GM19328 (cell line): ENCODE data around the gene CNIH1.
"Not testable (repeated sequence)": the region's sequence is repeated elsewhere in the genome, so short reads cannot be mapped to it uniquely, and the experiment has no call there.

ENCODE experiments used
- ATAC-seq: cut with Tn5 transposase; IDR thresholded peaks from one replicate; pipeline ENCODE4 v1.9.1; 2021; ENCODE audit warnings: mild to moderate bottlenecking, moderate library complexity; ENCODE audit not compliant: unreplicated experiment

Gene CNIH1

DNA sequence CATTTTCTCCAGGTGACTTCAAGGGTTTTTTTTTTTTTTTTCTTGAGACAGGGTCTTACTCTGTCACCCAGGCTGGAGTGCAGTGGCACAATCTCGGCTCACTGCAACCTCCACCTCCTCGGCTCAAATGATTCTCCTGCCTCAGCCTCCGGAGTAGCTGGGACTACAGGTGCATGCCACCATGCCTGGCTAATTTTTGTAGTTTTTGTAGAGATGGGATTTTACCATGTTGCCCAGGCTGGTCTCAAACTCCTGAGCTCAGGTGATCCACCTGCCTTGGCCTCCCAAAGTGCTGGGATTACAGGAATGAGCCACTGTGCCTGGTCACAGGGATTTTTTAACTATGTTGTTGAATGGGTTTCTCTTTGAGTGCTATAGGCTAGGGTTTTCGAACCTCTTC, 3.2 kb downstream of the CNIH1 start:
- ATAC-seq: not testable (repeated sequence)

DNA sequence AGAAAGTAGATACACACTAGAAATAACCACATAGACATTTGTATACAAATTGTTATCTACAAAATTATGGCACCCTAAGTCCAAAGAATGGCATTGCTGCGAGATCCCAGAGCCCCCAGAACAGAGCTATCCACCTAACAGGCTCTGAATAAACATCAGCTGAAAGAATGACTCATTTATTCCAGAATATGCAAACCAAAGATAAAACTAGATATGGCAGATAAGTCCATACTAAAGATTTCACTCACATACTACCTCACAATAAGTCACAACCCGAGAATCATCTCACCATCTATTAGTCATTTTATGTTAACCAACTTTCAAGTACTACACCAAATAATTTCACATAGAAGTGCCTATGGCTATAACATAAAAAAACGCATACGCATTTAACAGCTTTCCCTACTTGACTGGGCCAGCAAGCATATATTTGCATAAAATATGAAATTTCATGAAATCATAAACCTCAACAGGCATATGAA, 5.6 kb downstream of the CNIH1 start:
- ATAC-seq: no peak

DNA sequence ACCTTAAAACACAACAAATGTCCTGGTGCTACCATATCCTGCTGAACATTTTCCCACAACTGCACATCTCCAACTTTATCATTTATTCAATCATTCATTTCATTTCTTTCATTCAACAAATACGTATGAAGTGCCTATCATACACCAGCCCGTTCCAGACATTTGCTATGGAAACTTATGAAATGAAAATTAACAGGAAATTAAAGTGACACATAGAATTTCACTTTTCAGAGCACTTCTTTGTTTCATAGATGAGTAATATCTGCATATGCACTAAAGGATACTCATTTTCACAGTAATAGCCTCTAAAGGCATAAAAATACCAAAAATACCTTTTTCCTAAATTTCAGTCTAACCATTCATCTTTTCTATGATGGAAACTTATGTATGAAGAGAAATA, 12.6 kb downstream of the CNIH1 start:
- no peak for ATAC-seq

DNA sequence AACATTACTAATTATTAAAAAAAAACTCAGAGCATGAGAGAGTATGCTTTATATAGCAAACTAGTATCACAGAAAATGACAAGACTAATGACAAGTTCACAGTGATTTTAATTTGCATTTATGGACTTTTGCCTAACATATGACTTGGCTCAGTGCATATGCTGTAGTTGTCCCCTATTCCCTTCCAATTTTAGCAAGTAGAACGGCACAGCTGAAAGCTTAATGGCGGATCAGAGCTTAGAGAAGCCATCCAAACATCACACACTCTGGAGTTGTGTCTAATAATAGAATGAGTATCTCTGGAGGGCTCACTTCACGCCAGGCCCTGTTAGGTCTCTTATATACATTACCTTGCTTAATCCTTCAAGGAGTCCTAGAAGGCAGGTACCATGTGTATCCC, 13.3 kb downstream of the CNIH1 start:
- no peak for ATAC-seq

DNA sequence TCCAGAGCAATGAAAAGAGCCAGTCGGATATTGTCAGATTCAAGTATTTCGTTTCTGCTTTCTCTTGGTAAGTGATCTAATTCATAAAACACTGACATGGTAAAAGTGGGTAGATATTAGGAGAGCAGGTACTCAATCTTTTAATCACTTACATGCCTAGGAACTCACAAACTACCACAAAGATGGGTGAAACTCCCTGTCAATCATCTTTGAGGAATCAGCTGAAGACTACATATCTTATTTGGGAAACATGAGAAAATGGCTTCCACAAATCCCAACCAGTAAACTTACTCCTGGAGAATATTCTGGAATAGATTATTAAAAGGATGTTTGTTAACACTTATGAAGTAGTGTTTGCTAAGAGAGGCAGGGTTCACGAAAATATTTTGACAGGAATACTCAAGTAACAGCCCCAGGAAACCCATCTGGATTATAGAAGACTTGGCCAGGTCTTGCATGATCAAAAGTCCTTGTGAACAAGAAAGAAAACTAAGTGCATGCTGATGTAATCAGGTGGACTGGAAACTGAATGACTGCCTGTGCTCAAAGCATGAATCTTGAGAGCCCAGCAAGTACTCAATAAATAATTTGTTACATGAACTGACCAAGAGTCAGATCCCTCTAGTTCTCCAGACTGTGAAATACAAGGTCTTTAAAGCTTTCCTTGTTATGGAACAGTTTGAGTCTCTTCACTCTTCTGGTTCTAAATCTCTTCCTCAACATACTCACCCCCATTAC, 15.5 kb downstream of the CNIH1 start:
- ATAC-seq: no peak

DNA sequence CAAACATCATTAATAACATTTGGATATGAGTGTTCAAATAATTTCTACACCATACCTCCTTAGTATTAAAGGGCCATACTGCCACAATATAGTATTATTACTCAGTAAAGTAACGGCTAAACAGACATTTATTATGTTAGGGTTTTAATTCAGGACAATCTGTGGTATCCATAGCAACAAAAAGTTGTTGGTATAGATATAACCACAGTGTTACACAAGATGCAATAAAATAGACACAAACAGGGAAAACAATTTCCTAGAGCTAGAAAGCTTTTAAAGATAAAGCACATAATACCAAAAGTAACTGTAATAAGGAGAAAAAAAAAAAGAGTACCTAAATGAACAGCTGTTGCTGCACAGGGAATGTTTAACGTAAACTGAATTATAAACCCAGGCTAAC, 16.1 kb downstream of the CNIH1 start:
- ATAC-seq: no peak

DNA sequence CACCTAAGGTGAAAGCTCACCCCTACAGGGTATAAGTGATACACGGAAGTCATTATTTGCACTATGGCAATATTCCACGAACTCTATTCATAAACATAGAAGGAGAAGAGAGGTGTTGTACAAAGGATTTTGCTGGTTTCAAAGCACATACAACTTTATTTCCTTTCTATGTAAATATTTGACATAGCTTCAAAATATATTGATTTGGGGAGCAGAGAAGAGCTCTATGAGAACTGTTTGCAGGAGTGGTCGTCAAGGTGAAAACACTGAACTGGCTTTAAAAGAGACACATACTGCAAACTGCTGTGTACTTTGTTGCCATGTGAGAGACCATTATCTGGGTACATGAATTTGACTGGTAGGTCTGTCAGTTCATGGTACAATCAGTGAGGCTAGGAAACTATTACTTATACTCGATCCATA, 16.7 kb downstream of the CNIH1 start:
- ATAC-seq: no peak

DNA sequence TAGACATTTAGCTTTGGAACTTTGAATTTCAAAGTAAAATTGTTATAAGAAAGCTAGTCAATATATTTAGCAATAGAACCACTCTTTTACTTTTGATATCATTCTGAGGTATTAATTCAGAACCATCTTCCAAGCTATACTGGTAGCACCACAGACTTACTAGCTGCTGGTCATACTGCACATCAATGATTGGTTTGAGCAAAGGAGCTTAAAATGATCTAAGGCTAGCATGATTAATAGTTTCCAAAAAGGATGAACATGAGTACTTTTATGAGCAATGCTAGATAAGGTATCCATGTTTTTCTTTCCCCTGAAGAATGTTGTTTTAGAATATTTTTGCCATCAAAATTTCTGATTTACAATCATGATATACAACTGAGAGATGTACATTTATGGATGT, 17.2 kb downstream of the CNIH1 start:
- no peak for ATAC-seq

DNA sequence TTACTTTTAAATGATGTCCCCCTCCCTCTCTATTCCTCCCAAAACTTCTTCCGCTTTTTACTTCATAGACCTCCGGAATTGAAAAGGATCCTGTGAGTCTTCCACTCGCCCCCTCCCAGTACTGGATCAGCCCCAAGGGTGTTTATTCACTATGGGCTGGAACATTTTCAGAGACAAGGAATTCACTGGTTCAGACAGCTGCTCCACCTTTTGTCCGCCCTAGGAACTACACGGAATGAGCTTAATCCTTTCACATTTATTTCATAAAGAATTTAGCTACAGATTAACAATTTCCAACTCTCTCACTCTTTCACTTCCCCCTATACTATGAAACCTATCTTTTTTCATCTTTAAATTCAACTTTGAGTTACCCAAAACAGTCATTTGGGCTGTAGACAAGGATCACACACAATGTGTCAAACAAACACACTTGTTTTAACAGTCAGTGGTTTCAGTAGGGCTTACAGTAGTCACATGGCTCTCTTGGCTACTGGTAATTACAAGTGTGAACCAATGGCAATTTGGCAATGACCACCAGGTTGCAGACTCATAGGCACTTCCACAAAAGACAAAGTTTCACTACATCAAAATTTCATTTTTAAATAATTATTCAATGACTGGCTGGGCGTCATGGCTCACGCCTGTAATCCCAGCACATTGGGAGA, 20.6 kb downstream of the CNIH1 start:
- no peak for ATAC-seq

DNA sequence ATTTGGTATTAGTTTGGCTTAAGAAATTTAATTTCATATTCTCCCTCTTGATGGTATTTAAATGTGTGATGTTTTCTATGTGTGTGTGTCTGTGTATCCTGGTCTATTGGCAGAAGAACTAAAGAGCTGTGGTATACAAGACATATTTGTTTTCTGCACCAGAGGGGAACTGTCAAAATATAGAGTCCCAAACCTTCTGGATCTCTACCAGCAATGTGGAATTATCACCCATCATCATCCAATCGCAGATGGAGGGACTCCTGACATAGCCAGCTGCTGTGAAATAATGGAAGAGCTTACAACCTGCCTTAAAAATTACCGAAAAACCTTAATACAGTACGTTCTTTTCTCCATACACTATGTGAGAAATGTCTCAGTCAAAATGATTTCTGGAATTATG, 29.8 kb downstream of the CNIH1 start:
- no peak for ATAC-seq

DNA sequence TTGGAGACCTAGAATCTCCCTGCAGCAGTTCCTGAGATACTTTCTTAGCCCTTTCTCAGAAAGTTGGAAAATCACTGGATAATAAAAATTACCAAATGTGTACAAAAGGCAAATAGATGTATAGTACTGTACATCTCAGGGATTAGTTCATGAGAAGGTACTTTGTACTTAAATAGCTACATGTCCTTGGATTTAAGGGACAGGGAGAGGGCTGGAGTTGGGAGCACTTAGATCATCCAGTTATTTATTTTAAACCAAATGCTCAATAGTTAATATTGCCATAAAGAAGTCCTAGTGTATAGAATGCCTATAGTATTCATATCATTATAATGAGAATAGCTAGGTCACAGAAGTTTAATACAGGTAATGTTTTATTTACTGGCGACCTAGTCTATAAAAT, 31.0 kb downstream of the CNIH1 start:
- no peak for ATAC-seq

DNA sequence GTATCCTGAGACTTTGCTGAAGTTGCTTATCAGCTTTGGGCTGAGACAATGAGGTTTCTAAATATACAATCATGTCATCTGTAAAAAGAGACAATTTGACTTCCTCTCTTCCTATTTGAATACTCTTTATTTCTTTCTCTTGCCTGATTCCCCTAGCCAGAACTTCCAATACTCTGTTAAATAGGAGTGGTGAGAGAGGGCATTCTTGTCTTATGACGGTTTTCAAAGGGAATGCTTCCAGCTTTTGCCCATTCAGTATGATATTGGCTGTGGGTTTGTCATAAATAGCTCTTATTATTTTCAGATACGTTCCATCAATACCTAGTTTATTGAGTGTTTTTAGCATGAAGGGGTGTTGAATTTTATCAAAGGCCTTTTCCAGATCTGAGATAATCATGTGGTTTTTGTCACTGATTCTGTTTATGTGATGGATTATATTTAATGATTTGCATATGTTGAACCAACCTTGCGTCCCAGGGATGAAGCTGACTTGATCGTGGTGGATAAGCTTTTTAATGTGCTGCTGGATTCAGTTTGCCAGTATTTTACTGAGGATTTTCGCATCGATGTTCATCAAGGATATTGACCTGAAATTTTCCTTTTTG, 37.7 kb downstream of the CNIH1 start:
- not testable (repeated sequence) for ATAC-seq

DNA sequence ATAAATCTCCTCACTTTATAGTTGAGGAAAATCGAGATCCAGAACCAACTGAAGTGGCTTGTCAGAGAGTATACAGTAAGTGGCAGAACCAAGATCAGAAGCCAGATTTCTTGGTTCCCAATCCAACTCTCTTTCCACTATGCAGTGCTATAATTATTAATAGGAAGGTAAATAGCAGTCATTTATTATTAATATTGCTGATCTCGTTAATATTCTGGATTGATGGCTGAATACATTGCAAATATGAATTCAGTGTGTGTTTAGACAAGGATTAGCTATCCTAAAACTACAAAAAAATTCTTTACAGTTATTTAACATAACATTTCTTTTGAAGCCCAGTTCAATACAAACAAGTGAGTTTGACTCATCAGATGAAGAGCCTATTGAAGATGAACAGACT, 41.6 kb downstream of the CNIH1 start:
- no peak for ATAC-seq

DNA sequence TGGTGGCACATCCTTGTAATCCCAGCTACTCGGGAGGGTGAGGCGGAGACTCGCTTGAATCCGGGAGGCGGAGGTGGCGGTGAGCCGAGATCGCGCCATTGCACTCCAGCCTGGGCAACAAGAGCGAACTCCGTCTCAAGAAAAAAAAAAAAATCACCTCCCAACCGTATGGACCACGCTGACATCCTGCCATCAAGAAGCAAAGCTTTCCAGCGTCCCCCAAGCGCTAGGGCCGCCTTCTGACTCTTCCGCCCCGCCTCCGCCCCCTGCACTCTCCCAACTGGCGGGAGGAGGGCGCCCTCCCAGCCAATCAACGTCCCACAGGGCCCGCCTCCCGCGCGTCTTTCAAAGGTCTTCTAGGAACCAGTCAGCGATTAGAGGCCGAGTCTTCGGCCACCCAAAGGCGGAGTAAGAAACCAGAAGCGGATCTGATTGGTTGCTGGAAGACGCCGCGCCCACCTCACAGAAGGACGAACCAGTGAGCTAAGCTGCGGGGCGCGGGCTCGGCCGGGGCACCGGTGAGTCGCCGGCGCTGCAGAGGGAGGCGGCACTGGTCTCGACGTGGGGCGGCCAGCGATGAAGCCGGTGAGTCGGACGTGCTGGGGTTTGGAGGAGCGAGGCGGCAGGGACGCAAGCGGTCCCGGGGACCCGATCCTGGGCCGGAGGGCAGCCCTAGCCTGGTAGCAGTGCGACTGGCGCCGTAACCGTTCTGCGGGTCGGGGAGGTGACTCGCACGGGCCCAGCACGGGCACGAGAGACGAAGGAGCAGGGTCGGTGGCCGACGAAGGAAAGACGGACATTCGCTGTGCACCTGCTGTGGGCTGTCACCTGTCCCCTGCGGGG, 44.5 kb downstream of the CNIH1 start, which contains the start of gene CDKN3:
Gene CDKN3, plus strand, starts transcription at position 515 of the 843 bp plus-strand sequence. Its CDS starts 62 bp downstream, at position 577.
- peak; percentile 99 for ATAC-seq

DNA sequence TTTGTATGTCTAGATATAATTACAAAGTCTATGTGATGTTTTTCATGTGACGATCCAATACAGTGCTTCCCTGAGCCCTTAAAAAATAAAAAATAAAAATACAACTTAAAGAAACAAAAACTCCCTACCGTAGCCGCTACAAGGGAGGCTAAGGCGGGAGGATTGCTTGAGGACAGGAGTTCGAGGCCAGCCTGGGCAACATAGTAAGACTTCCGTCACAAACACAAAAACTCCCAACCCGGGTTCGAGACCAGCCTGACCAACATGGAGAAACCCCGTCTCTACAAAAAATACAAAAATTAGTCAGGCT, 45.0 kb downstream of the CNIH1 start:
- no peak for ATAC-seq

DNA sequence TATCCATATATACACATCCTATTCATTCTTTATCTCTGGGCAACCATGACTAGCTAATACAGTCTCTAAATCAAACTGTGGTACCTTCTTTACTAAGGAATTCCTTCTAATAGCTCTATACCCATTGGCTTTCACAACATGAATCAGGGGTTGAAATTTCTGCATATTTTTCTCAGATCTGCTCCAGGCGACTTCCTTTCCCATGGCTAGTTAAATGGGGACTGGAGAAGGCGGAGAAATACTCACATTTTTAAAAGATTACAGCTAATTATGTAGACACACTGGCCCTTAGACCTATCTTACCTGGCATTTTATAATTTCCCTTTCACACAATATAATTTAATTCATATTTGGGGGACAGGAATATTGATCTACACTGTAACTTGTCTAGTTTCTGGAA, 45.5 kb downstream of the CNIH1 start:
- ATAC-seq: no peak

DNA sequence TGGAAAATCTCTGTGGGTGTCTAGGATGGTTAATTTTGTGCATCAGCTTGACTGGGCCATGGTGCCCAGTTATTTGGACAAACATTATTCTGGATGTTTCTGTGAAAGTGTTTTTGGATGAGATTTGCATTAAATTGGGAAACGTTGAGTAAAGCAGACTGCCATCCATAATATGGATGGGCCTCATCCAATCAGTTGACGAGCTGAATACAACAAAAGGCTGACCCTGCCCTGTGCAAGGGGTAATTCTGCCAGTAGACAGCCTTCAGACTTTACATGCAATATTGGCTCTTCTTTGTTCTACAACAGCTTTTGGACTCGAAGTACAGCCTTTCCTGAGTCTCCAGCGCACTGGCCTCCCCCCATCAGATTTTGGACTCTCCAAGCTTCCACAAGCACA, 45.9 kb downstream of the CNIH1 start:
- no peak for ATAC-seq

DNA sequence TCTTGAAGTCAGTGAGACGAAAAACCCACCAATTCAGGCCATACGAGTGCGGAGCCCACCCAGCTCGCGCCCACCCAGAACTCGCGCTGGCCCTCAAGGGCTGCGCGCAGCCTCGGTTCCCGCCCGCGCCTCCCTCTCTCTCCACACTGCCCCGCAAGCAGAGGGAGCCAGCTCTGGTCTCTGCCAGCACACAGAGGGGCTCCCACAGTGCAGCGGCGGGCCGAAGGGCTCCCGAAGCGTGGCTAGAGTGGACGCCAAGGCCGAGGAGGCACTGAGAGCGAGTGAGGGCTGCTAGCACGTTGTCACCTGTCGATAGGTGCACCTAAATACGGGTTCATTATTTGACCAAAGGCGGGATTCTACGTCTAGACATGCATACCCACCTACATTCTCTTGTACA, 46.6 kb downstream of the CNIH1 start:
- ATAC-seq: no peak

DNA sequence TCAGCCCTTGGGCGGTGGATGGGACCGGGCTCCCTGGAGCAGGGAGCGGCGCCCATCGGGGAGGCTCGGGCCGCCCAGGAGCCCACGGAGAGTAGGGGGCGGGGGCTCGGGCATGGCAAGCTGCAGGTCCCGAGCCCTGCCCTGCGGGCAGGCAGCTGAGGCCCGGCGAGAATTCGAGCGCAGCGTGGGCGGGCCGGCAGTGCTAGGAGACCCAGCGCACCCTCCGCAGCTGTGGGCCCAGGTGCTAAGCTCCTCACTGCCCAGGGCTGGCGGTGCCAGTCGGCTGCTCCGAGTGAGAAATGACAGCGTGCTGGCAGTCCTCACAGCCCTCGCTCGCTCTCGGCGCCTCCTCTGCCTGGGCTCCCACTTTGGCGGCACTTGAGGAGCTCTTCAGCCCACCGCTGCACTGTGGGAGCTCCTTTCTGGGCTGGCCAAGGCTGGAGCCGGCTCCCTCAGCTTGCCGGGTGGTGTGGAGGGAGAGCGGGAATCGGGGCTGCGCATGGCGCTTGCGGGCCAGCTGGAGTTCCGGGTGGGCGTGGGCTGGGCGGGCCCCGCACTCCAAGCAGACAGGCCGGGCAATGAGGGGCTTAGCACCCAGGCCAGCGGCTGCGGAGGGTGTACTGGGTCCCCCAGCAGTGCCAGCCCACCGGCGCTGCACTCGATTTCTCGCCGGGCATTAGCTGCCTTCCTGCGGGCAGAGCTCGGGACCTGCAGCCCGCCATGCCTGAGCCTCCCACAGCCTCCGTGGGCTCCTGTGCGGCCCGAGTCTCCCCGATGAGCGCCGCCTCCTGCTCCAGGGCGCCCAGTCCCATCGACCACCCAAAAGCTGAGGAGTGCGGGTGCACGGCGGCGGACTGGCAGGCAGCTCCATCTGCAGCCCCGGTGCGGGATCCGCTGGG, 47.9 kb downstream of the CNIH1 start:
- ATAC-seq: not testable (repeated sequence)

DNA sequence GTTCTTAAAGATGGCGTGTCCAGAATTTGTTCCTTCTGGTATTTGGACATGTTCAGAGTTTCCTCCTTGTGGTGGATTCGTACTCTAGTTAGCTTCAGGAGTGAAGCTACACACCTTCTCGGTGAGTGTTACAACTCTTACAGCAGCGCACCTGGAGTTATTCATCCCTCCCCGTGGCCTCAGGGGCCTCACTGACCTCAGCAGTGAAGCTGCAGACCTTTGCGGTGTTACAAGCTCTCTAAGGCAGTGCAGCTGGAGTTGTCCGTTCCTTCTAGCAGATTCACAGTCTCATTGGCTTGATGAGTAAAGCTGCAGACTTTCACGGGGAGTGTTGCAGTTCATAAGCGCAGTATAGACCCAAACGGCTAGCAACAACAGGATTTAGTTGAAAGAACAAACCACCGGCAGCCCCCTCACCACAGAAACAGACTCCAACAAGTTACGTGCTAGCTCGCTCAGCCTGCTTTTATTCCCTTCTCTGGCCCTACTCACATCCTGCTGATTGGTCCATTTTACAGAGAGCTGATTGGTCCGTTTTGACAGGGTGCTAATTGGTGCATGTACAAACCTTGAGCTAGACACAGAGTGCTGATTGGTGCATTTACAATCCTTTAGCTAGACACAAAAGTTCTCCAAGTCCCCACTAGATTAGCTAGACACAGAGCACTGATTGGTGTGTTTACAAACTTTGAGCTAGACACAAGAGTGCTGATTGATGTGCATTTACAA, 48.9 kb downstream of the CNIH1 start:
- ATAC-seq: no peak
